K562 (cell line): ENCODE results near the gene NDUFB7. TPM values are rescaled to one million over a fixed set of nuclear protein-coding genes. Genes with fewer than 3 reads are reported as not detected.
A peak's percentile ranks its signal among the peaks of the same experiment; 100 is the strongest.

ENCODE experiments used
- ARNT ChIP-seq, 2 experiments: fragments of 450-650 bp; IDR thresholded peaks; 2 replicates each; pipeline ENCODE4 v1.6.1; 2016; ENCODE audit warnings: mild to moderate bottlenecking in 1 of 2
- FOXJ2 ChIP-seq: fragments of 200-800 bp; sonication (Bioruptor generic); IDR thresholded peaks from 2 replicates; pipeline ENCODE4 v1.6.1; 2016; ENCODE audit warnings: missing genetic modification characterization, missing compliant biosample characterization
- KDM5B ChIP-seq: fragments of 200-600 bp; sonication (generic); IDR thresholded peaks from 2 replicates; pipeline ENCODE4 v1.6.1; 2012; ENCODE audit warnings: low read depth, mild to moderate bottlenecking, moderate library complexity, low read length, control low read depth, inconsistent platforms; ENCODE audit not compliant: insufficient replicate concordance
- MAZ ChIP-seq, 2 experiments: fragments of 450-650 bp in 1 of 2; sonication (generic) in 1 of 2; formaldehyde crosslinking; IDR thresholded peaks in 1 of 2; conservative IDR thresholded peaks in 1 of 2; 2 replicates each; pipeline versions ENCODE4 v1.4.0 to v1.5.0; 2020; ENCODE audit warnings: mild to moderate bottlenecking in 1 of 2, missing genetic modification reagents in 1 of 2
- PHTF2 ChIP-seq: fragments of 250-450 bp; sonication (Bioruptor Pico); IDR thresholded peaks from 2 replicates; pipeline ENCODE4 v1.5.0; 2021; ENCODE audit warnings: mild to moderate bottlenecking
- PURB ChIP-seq: sonication (generic); formaldehyde crosslinking; IDR thresholded peaks from 2 replicates; pipeline ENCODE4 v1.9.0; 2021; ENCODE audit warnings: low read depth, mild to moderate bottlenecking, missing genetic modification reagents
- TCF7 ChIP-seq: sonication (generic); IDR thresholded peaks from 2 replicates; pipeline ENCODE4 v1.6.1; 2016; ENCODE audit warnings: antibody characterized with exemption, borderline replicate concordance
- TCFL5 ChIP-seq: fragments of 250-450 bp; sonication (Bioruptor Pico); conservative IDR thresholded peaks from 2 replicates; pipeline ENCODE4 v1.6.1; 2021; ENCODE audit warnings: mild to moderate bottlenecking, moderate library complexity, matching md5 sums
- ZNF140 ChIP-seq: fragments of 250-450 bp; sonication (Bioruptor Pico); IDR thresholded peaks from 2 replicates; pipeline ENCODE4 v1.8.0; 2021; ENCODE audit warnings: moderate library complexity, mild to moderate bottlenecking, inconsistent platforms
- ZNF586 ChIP-seq: fragments of 450-650 bp; formaldehyde crosslinking; conservative IDR thresholded peaks from 2 replicates; pipeline ENCODE4 v1.4.0; 2020; ENCODE audit warnings: mild to moderate bottlenecking, moderate library complexity
- polyA plus RNA-seq, 8 experiments: library from polyadenylated mRNA; depleted of rRNA in 4 of 8; stranded (reverse) in 5 of 8; unstranded in 3 of 8; fragments of >200 nt; fragmentation: Nextera tagmentation in 2 of 8; fragmentation: Illumina TruSeq in 1 of 8; extraction: Ambion mirVana in 2 of 8; extraction: Trizol in 1 of 8; gene quantifications; 2 replicates each; pipeline versions ENCODE4 v1.2.1 to v1.2.3, GENCODE V29; 2011 to 2014; ENCODE audit warnings: inconsistent platforms in 1 of 8, missing spikeins in 1 of 8
- total RNA-seq, 7 experiments: library from RNA; depleted of rRNA in 6 of 7; stranded (reverse); fragments of >200 nt in 6 of 7; fragmentation: Illumina TruSeq in 2 of 7; extraction: Trizol in 2 of 7; gene quantifications; 2 replicates each; pipeline versions ENCODE4 v1.2.1 to v1.2.3, GENCODE V29; 2011 to 2021; ENCODE audit warnings: low replicate concordance in 1 of 7
- TF ChIP-seq, protein P1 (sequence below): fragments of 450-650 bp; IDR thresholded peaks from 2 replicates; pipeline ENCODE4 v1.6.1; 2018; ENCODE audit warnings: mild to moderate bottlenecking, low read depth; ENCODE audit not compliant: partially characterized antibody
- TF ChIP-seq, protein P2 (sequence below): fragments of 450-650 bp; conservative IDR thresholded peaks from 2 replicates; pipeline ENCODE4 v1.6.1; 2016; ENCODE audit warnings: missing genetic modification characterization, low read depth, mild to moderate bottlenecking, missing compliant biosample characterization, moderate library complexity
- TF ChIP-seq, protein P3 (sequence below): fragments of 250-450 bp; sonication (Bioruptor Pico); IDR thresholded peaks from 2 replicates; pipeline ENCODE4 v1.5.0; 2021; ENCODE audit warnings: mild to moderate bottlenecking, borderline replicate concordance
- TF ChIP-seq, protein P4 (sequence below): sonication (generic); formaldehyde crosslinking; IDR thresholded peaks from 2 replicates; pipeline ENCODE4 v1.8.0; 2023; ENCODE audit warnings: missing genetic modification reagents, mild to moderate bottlenecking, borderline replicate concordance

NDUFB7 gene
- total and polyA plus RNA-seq, 9 of the 15 experiments (the other 6 are each of a cell fraction or from before 2014, with no cell fraction given) = 14.9 to 842 (median 137) TPM

DNA sequence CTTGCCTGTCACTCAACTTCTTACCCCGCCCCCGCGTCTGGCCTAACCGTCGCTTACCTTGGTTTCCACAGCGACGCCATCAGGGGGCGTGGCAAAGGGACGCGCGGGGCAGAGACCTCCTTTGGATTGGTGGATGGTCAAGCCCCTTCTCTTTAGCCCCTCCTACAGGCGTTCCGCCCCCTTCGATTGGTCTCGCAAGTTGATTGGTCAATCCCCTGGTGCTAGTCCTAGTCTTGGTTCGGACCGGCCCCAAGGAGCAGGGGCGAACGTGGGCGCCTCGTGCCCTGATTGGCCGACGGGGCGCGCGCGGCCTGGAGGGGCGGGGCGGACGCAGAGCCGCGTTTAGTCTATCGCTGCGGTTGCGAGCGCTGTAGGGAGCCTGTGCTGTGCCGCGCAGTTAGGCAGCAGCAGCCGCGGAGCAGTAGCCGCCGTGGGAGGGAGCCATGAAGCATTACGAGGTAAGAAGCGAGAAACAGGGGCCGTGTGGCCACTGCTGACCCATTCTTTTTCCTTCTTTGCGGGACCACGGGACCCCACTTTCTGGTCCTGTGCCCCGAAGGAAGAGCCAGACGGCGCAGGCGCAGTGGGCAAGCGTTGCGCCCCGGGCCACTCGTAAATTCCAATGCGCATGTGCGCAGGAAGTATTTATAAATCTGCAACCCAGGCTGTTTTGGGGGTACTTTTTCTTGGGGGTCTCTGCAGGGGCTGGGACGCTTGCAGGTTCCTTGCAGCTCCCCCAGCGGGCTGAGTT, 42.4 kb downstream of the NDUFB7 start, which contains the start of gene TECR (continued):
- TF ChIP-seq, protein P1, sequence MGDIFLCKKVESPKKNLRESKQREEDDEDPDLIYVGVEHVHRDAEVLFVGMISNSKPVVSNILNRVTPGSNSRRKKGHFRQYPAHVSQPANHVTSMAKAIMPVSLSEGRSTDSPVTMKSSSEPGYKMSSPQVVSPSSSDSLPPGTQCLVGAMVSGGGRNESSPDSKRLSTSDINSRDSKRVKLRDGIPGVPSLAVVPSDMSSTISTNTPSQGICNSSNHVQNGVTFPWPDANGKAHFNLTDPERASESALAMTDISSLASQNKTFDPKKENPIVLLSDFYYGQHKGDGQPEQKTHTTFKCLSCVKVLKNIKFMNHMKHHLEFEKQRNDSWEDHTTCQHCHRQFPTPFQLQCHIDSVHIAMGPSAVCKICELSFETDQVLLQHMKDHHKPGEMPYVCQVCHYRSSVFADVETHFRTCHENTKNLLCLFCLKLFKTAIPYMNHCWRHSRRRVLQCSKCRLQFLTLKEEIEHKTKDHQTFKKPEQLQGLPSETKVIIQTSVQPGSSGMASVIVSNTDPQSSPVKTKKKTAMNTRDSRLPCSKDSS = no peak
- TF ChIP-seq ARNT (IDR thresholded peaks at IDR 0.05) (no peak), PHTF2 (CRISPR knock-in tag) (no peak), TCFL5 (no peak), PURB (CRISPR knock-in tag) (no peak), KDM5B (peak; percentile 95), ZNF140 (CRISPR knock-in tag) (no peak), ZNF586 (CRISPR knock-in tag) (no peak), TCF7 (no peak), MAZ (CRISPR knock-in tag; conservative IDR thresholded peaks at IDR 0.05 in 1 of 2, IDR thresholded peaks at IDR 0.05 in 1 of 2) (peak; percentile 8 to 61; a peak in 2 of 4 replicates), FOXJ2 (tag) (0 out of 2 replicates have a peak, but pooled peaks have one; percentile 58)
- TF ChIP-seq, protein P2, sequence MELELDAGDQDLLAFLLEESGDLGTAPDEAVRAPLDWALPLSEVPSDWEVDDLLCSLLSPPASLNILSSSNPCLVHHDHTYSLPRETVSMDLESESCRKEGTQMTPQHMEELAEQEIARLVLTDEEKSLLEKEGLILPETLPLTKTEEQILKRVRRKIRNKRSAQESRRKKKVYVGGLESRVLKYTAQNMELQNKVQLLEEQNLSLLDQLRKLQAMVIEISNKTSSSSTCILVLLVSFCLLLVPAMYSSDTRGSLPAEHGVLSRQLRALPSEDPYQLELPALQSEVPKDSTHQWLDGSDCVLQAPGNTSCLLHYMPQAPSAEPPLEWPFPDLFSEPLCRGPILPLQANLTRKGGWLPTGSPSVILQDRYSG (tag) = no peak
- TF ChIP-seq, protein P3, sequence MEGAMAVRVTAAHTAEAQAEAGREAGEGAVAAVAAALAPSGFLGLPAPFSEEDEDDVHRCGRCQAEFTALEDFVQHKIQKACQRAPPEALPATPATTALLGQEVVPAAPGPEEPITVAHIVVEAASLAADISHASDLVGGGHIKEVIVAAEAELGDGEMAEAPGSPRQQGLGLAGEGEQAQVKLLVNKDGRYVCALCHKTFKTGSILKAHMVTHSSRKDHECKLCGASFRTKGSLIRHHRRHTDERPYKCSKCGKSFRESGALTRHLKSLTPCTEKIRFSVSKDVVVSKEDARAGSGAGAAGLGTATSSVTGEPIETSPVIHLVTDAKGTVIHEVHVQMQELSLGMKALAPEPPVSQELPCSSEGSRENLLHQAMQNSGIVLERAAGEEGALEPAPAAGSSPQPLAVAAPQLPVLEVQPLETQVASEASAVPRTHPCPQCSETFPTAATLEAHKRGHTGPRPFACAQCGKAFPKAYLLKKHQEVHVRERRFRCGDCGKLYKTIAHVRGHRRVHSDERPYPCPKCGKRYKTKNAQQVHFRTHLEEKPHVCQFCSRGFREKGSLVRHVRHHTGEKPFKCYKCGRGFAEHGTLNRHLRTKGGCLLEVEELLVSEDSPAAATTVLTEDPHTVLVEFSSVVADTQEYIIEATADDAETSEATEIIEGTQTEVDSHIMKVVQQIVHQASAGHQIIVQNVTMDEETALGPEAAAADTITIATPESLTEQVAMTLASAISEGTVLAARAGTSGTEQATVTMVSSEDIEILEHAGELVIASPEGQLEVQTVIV (CRISPR knock-in tag) = no peak
- TF ChIP-seq, protein P4, sequence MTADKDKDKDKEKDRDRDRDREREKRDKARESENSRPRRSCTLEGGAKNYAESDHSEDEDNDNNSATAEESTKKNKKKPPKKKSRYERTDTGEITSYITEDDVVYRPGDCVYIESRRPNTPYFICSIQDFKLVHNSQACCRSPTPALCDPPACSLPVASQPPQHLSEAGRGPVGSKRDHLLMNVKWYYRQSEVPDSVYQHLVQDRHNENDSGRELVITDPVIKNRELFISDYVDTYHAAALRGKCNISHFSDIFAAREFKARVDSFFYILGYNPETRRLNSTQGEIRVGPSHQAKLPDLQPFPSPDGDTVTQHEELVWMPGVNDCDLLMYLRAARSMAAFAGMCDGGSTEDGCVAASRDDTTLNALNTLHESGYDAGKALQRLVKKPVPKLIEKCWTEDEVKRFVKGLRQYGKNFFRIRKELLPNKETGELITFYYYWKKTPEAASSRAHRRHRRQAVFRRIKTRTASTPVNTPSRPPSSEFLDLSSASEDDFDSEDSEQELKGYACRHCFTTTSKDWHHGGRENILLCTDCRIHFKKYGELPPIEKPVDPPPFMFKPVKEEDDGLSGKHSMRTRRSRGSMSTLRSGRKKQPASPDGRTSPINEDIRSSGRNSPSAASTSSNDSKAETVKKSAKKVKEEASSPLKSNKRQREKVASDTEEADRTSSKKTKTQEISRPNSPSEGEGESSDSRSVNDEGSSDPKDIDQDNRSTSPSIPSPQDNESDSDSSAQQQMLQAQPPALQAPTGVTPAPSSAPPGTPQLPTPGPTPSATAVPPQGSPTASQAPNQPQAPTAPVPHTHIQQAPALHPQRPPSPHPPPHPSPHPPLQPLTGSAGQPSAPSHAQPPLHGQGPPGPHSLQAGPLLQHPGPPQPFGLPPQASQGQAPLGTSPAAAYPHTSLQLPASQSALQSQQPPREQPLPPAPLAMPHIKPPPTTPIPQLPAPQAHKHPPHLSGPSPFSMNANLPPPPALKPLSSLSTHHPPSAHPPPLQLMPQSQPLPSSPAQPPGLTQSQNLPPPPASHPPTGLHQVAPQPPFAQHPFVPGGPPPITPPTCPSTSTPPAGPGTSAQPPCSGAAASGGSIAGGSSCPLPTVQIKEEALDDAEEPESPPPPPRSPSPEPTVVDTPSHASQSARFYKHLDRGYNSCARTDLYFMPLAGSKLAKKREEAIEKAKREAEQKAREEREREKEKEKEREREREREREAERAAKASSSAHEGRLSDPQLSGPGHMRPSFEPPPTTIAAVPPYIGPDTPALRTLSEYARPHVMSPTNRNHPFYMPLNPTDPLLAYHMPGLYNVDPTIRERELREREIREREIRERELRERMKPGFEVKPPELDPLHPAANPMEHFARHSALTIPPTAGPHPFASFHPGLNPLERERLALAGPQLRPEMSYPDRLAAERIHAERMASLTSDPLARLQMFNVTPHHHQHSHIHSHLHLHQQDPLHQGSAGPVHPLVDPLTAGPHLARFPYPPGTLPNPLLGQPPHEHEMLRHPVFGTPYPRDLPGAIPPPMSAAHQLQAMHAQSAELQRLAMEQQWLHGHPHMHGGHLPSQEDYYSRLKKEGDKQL (CRISPR knock-in tag) = no peak
